GM12892 (cell line): ENCODE results near the gene PNPLA1.

Source experiments
- DNase-seq: peaks from one replicate; pipeline ENCODE4 v3.0.0; 2011; ENCODE audit not compliant: insufficient read length
- FAIRE-seq: peaks from 2 replicates; lab custom pipeline; 2011; peaks lifted over from hg19 to GRCh38; lab: Jason Lieb, UNC
- POLR2A ChIP-seq: IDR thresholded peaks from 2 replicates; pipeline ENCODE4 v1.6.1; 2011; ENCODE audit warnings: low read depth, low read length, control low read depth
- POLR2AphosphoS5 ChIP-seq: IDR thresholded peaks from 2 replicates; pipeline ENCODE4 v1.6.1; 2011; ENCODE audit warnings: low read depth, low read length, control low read depth
- TAF1 ChIP-seq: IDR thresholded peaks from 2 replicates; pipeline ENCODE4 v1.6.1; 2011; ENCODE audit warnings: low read depth, mild to moderate bottlenecking, control low read depth, low read length, borderline replicate concordance

Gene PNPLA1

DNA sequence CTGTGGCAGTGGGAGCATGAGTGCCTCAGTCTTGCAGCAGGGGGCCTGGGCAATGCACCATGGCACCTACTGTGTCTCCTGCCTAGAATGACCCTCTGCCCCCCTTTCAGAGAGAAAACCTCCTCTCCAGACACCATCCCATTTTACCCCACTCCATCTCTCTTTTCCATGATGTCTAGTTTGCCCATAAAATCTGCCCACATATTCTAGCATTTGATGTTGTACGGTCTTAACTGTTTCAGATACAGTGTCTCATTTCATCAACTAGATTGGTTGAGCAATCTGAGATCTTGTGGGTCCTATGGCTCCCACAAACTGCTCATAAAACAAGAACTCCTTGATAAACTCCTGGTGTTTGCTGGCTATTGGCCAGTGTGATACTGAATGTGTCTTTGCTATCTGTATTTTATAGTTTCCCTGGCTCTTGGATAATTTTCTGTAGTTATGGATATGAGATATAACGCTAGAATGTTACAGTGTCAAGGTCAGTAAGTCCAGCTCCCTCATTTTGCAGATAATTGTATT, 8.1 kb downstream of the PNPLA1 start:
- DNase-seq (no peak), FAIRE-seq (no peak)
- TF ChIP-seq POLR2A (no peak), TAF1 (no peak), POLR2AphosphoS5 (no peak)

DNA sequence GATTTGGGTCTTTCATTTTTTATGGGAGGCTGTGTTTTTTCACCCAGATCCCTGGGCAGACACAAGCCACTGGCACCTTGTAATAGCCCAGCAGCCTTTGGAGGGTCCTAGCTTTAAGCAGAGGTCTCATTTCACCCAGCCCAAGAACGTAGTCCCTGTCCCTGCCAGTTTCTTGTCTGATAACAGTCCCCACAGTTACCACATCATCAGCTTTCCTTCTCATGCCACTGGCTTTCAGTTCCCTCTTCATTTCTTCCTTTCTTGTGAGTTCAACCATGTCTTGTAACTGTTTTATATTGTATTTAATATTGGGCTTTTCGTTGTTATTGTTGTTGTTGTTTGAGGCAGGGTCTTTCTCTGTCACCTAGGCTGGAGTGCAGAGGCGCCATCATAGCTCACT, 10.6 kb downstream of the PNPLA1 start:
- TF ChIP-seq POLR2A, result no peak
- no peak for TF ChIP-seq TAF1
- no peak for TF ChIP-seq POLR2AphosphoS5
- FAIRE-seq, result no peak
- no peak for DNase-seq

DNA sequence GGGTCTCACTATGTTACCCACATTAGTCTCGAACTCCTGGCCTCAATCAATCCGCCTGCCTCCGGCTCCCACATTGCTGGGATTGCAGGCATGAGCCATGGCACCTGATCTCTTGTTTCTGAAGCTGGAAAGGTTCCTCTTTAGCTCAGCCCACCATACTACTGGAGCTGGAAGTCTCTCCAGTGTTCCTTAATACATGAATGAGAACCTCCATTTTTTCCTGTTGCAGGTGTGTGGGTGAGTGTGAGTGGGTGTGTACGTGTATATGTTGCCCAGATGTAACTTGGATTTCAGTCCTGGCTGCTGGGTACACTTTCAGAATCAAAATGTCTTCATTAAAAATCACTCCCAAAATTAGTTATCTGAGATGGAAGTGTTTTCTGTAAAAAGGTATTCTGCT, 11.1 kb downstream of the PNPLA1 start:
- no peak for FAIRE-seq
- no peak for TF ChIP-seq POLR2A
- no peak for TF ChIP-seq POLR2AphosphoS5
- TF ChIP-seq TAF1, result no peak

DNA sequence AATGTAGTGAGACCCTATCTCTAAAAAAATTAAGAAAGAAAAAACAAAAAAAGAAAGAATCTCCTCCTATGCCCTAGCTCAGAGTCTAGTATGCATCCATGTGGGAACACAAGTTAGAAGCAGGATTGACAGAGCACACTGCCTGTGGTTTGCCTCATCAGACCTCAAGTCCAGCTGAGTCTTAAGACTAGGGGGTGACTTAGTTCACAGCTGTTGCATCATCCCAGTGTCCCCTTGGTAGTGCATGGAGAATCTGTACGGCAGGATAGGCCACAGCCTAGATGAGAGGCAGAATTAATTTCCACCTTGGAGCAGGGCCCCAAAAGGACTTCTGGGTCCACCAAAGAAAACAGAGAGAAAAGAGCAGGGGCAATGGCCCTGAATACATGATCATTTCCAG, 13.7 kb downstream of the PNPLA1 start:
- no peak for FAIRE-seq
- TF ChIP-seq POLR2AphosphoS5, result no peak
- no peak for TF ChIP-seq TAF1
- no peak for TF ChIP-seq POLR2A
- no peak for DNase-seq

More for the DNA sequence above, 11.1 kb downstream of the PNPLA1 start:
- no peak for DNase-seq

DNA sequence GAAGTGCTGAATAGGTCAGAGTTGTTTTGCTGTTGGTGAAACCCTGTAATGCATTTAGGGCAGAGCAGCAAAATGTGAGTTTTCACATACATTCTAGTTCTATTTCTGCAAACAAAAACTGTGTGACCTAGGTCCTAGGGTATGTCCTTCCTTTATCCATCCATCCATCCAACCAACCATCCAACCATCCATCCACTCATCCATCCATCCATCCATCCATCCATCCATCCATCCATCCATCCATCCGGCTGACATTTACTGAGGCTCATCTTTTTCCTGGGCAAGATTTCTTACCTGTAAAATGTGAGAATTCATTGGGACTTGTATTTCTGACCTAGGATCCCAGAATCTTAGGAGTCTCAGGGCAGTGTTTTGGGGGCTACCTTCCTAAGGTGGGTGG, 14.5 kb downstream of the PNPLA1 start:
- FAIRE-seq (no peak), DNase-seq (no peak)
- no peak for TF ChIP-seq POLR2AphosphoS5
- no peak for TF ChIP-seq POLR2A
- TF ChIP-seq TAF1, result no peak

DNA sequence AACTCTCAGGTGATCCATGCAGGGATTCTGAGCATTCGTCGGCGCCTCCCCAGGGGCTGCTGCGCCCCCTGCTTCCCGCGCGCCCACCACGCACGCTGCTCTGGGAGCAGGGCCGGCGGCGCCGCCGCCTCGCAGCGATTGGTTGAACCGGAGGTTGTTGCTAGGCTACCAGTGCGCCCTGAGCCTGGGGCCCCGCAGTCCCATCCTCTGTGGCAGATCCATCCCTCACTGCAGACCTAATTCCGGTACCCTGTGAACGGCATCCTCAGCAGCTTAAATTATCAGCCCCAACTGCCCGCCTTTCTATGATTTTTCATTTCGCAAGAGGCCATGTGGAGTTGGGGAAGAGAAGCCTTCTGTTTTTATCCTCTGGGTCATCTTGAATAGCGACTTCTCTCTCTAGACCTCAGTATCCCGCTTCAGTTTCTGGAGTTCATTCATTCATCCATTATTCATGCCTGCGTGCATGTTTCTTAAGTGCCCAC, 15.4 kb downstream of the PNPLA1 start:
- TF ChIP-seq POLR2AphosphoS5 (no peak), POLR2A (no peak), TAF1 (no peak)
- DNase-seq (no peak), FAIRE-seq (no peak)

DNA sequence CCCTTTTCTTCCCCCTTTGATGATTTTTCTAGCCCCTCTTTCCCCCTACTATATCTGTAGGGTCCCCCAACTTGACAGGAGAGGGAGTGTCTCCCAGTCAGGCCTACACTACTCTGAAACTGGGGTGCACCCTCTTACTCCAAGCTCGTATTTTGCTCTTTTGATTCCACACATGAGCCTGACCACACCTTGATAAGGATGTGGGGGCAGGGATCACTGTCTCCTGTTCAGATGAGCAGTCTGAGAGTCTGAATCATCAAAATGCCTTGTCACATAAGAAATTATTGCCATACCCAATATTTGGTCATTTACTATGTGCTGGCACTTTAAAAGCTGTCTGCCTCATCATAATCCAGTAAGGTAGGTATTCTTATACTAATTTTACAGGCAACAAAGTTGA, 15.9 kb downstream of the PNPLA1 start:
- FAIRE-seq (no peak), DNase-seq (no peak)
- TF ChIP-seq POLR2AphosphoS5 (no peak), POLR2A (no peak), TAF1 (no peak)

DNA sequence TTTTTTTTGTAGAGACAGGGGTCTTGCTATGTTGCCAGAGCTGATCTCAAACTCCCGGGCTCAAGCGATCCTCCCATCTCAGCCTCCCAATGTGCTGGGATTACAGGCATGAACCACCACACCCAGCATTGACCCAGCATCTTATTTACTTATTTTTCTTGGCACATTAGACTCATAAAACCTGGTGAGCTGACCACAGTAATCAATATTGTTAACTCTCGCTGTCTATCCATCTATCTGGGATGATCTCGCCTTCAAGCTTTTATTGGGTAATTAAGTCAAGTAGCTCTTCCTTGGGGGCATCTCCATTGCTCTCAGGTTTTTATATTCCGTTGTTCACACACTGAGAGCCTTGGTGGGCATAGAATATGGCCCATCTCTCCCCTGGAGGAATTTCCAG, 17.0 kb downstream of the PNPLA1 start:
- no peak for TF ChIP-seq TAF1
- TF ChIP-seq POLR2A, result no peak
- no peak for TF ChIP-seq POLR2AphosphoS5
- FAIRE-seq (no peak), DNase-seq (no peak)

DNA sequence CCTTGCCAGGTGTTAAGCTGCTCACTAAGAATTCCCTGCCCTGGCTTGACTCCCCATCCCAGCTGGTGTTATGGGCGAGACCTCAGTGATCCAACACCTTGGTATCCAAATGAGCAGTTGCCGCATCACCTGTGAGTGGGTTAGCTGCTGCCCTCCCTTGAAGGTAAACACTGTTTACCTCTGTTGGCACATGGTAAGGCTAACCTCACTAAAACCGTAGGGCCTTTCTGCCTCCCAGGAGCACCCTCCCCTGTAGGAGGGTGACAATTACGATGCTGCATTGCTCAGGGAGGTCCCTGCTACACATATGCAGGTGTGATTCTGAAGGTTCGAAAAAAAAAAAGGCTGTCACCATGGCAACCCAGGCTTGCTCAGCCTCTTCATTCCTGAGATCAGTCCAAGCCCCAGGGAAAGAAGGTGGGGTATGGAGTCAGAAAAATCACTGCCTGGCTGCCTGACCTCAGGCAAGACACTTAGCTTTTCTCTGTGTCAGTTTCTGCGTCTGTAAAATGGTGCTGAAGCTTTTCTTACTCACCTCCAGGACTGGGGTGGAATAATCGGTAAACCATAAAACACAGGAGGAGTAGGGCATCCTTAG, 19.5 kb downstream of the PNPLA1 start:
- FAIRE-seq (no peak), DNase-seq (no peak)
- TF ChIP-seq TAF1 (no peak), POLR2AphosphoS5 (no peak), POLR2A (no peak)

DNA sequence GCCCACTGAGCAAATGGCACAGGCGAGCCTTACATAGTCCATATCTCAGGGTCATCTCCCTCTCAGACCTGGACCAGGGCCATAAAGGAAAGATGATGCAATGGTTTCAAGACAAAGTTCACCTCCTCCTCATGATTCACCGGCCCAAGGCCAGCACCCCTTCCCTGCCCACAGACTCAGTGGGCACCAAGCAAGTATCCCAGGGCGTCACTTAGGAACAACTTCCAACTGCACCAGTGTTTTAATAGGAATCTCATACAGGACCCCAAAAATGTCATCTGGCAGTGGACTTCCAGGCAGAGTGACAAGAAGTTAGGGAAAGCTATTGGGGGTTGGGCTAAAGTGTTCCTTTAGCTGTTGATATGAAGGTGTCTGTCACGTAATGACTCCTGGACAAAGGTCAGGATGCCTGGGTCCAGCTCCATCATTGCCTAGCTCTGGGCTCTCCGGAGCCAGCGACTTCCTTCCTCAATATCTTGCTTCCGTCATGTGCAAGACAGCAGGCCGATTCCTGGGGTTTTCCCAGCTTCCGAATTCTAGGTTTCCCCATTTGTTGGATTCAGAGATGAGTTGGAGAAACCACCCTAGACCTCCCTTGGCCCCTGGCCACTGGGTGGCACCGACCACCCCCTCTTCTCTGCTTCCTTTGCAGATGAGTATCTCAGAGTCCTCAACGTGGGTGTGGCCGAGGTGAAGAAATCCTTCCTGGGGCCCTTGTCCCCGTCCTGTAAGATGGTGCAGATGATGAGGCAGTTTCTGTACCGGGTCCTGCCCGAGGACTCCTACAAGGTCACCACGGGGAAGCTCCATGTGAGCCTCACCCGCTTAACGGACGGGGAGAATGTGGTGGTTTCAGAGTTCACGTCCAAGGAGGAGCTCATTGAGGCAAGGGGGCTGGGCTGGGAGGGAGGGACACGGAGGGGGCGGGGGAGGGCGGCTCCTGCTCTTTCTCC, 21.1 kb downstream of the PNPLA1 start:
- no peak for DNase-seq
- no peak for FAIRE-seq
- TF ChIP-seq POLR2A (no peak), TAF1 (no peak)

DNA sequence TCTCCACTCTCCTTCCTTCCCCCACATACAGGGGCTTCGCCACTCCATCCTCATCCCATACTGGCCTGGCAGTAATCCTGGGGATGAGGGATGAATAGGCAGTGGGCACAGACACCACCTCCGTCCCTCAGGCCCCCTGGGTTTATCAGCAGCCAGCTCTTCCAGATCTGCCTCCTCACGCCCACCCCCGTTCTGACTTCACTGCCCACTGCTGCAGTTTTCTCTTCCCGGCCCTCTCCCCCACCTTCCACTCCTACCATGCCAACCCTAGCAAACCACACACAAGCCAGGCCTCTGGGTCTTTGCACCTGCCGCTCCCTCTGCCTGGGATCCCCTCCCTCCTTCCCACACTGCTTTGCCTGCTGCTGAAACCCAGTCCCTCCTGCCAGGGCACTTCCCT, 22.3 kb downstream of the PNPLA1 start:
- TF ChIP-seq TAF1 (no peak), POLR2A (no peak), POLR2AphosphoS5 (no peak)
- FAIRE-seq, result no peak
- DNase-seq, result no peak
